Stimulated activated naive CD8-positive, alpha-beta T cell treated with anti-CD3 and anti-CD28 coated beads, Interleukin-15, Interleukin-2, amounts not matched to agents 100 U/mL and 50 U/mL, for 24 hours (primary cell): ENCODE data around the gene VEGFC.

ENCODE experiments used
- ATAC-seq: fragments of 150-1000 bp; cut with Tn5 transposase; one replicate; pipeline ENCODE4 v1.10.0; 2021
- DNase-seq: peaks from one replicate; pipeline ENCODE4 v3.0.0; 2021

Gene VEGFC

GRCh38 chr4:176675810-176676209 lies 116.9 kb downstream of the VEGFC start:
- DNase-seq (no peak), ATAC-seq (no peak)

GRCh38 chr4:176671532-176671931 lies 121.2 kb downstream of the VEGFC start:
- no peak for DNase-seq
- ATAC-seq: no peak

GRCh38 chr4:176668324-176668723 lies 124.4 kb downstream of the VEGFC start:
- DNase-seq: no peak
- ATAC-seq: no peak

GRCh38 chr4:176664964-176665363 lies 127.8 kb downstream of the VEGFC start:
- no peak for DNase-seq
- ATAC-seq: no peak

GRCh38 chr4:176660561-176660960 lies 132.2 kb downstream of the VEGFC start:
- no peak for DNase-seq
- ATAC-seq: no peak

GRCh38 chr4:176656108-176656507 lies 136.6 kb downstream of the VEGFC start:
- no peak for DNase-seq
- ATAC-seq: no peak

- ATAC-seq: no peak
- no peak for DNase-seq
These were observed 138.0 kb downstream of the VEGFC start for GRCh38 chr4:176654565-176655216.

GRCh38 chr4:176653401-176654220 lies 139.1 kb downstream of the VEGFC start:
- DNase-seq: no peak
- ATAC-seq: no peak

- ATAC-seq: no peak
- DNase-seq: no peak
These were observed 146.4 kb downstream of the VEGFC start for GRCh38 chr4:176646311-176646710.

GRCh38 chr4:176645246-176645960 lies 147.3 kb downstream of the VEGFC start:
- ATAC-seq: no peak
- no peak for DNase-seq

- no peak for ATAC-seq
- DNase-seq: no peak
These were observed 150.2 kb downstream of the VEGFC start for GRCh38 chr4:176642472-176642871.

- ATAC-seq: no peak
- no peak for DNase-seq
These were observed 151.5 kb downstream of the VEGFC start for GRCh38 chr4:176641237-176641636.

- DNase-seq (no peak), ATAC-seq (no peak)
These were observed 153.7 kb downstream of the VEGFC start for GRCh38 chr4:176638992-176639391.

GRCh38 chr4:176636292-176636691 lies 156.4 kb downstream of the VEGFC start:
- no peak for DNase-seq
- ATAC-seq: no peak

GRCh38 chr4:176635372-176636261 lies 157.1 kb downstream of the VEGFC start:
- DNase-seq (no peak), ATAC-seq (no peak)
